GM23338 (cell line): Measurements from ENCODE around the gene ADAMTS4.

Source experiments
- CTCF ChIP-seq, 2 experiments: fragments of 200-600 bp in 1 of 2; sonication (generic) in 1 of 2; conservative IDR thresholded peaks; 2 replicates each; pipeline versions ENCODE4 v1.5.1 to v1.6.1; 2016 to 2017; ENCODE audit warnings: antibody characterized with exemption in 2 of 2, low read depth in 2 of 2, mild to moderate bottlenecking in 2 of 2, moderate library complexity in 1 of 2
- ETS1 ChIP-seq: IDR thresholded peaks from 2 replicates; pipeline ENCODE4 v1.6.1; 2016; ENCODE audit warnings: antibody characterized with exemption
- EZH2 ChIP-seq: fragments of 200-600 bp; sonication (generic); IDR thresholded peaks from one replicate; pipeline ENCODE4 v1.8.0; 2017; ENCODE audit warnings: antibody characterized with exemption, mild to moderate bottlenecking, low read depth; ENCODE audit not compliant: unreplicated experiment
- EZH2phosphoT487 ChIP-seq: fragments of 200-600 bp; sonication (generic); IDR thresholded peaks from one replicate; pipeline ENCODE4 v1.8.1; 2018; ENCODE audit warnings: antibody characterized with exemption; ENCODE audit not compliant: unreplicated experiment
- POLR2AphosphoS5 ChIP-seq: IDR thresholded peaks from 2 replicates; pipeline ENCODE4 v1.6.1; 2016; ENCODE audit warnings: antibody characterized with exemption, low read depth

DNA sequence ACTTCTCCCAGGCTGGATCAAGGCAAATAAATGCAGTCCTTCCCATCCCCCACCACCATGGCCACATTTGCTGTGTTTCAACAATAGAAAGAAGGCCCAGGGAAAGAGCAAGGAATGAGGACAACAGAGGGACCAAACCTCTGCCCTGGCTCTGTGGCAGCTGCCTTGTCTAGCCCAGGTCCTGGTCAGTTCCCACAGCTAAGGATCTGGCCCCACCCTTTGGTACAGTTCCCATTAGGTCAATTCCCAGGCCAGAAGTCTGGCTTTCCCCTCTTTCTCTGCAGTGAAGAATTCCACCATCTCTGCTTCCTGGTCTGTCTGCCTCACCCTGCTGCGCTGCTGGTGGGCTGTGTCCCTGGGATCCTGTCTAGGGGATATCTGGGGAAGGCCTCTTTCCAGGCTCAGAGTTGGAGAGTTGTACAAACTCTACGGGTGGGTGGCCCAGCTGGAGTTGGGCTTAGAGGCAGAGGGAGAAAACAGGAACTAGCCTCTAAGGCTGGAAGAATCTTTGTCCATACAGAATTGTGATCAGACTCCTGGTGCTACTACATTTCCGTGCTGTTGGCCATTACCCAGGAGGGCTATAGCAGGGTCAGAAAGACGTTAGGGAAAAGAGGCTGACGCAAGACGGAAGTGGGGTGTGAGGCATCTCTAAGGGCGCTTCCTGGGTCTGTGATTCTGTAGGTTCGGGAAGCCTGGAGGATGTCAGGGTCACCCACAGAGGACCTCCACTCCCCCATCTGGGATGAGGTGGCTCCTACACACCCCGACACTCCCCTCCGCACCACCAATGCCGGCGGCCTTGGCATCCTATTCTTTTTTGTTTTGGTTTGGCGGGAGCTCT is 2.4 kb upstream of the ADAMTS4 start:
- TF ChIP-seq CTCF (conservative IDR thresholded peaks at IDR 0.05; ENCODE audit: low read depth in 2 of 2) (no peak), ETS1 (no peak), POLR2AphosphoS5 (no peak), EZH2 (no peak), EZH2phosphoT487 (no peak)
